ENCODE measurements around the gene MAPKAPK2.

MAPKAPK2 gene

GRCh38 chr1:206725109-206725963 is 40.6 kb downstream of the MAPKAPK2 start:
- no peaks in the 10 kb centered on the region for H3K27me3 ChIP-seq (ENCODE audit: low read depth, low read length)
- H3K4me3 ChIP-seq (ENCODE audit: low read depth in 1 of 2, low read length in 2 of 2): no peak overlapping the region
- H3K36me3 ChIP-seq (ENCODE audit: control insufficient read depth in 1 of 2, insufficient read depth in 2 of 2, low read length in 2 of 2): peaks cover 17% of the 10 kb centered on the region in 2 donors
- H3K4me1 ChIP-seq (ENCODE audit: control insufficient read depth in 1 of 2, insufficient read depth in 2 of 2, low read length in 2 of 2): peaks cover 16 to 60% of the 10 kb centered on the region in 2 donors
- H3K27ac ChIP-seq (ENCODE audit: low read length): no peak overlapping the region
- no peaks in the 10 kb centered on the region for H3K9me3 ChIP-seq (ENCODE audit: control insufficient read depth in 1 of 2, low read length in 2 of 2)

GRCh38 chr1:206727981-206728696 is 43.4 kb downstream of the MAPKAPK2 start:
- no peak overlapping the region for H3K4me3 ChIP-seq (ENCODE audit: low read depth in 1 of 2, low read length in 2 of 2)
- H3K27ac ChIP-seq (ENCODE audit: low read length): no peak overlapping the region
- H3K27me3 ChIP-seq (ENCODE audit: low read depth, low read length): no peaks in the 10 kb centered on the region
- H3K4me1 ChIP-seq (ENCODE audit: control insufficient read depth in 1 of 2, insufficient read depth in 2 of 2, low read length in 2 of 2): peaks cover 10 to 52% of the 10 kb centered on the region in 2 donors
- no peaks in the 10 kb centered on the region for H3K9me3 ChIP-seq (ENCODE audit: control insufficient read depth in 1 of 2, low read length in 2 of 2)
- peaks cover 44 to 45% of the 10 kb centered on the region in 2 donors for H3K36me3 ChIP-seq (ENCODE audit: control insufficient read depth in 1 of 2, insufficient read depth in 2 of 2, low read length in 2 of 2)

- H3K4me3 ChIP-seq (ENCODE audit: low read depth in 1 of 2, low read length in 2 of 2): no peak overlapping the region
- H3K9me3 ChIP-seq (ENCODE audit: control insufficient read depth in 1 of 2, low read length in 2 of 2): no peaks in the 10 kb centered on the region
- peaks cover 46 to 48% of the 10 kb centered on the region in 2 donors for H3K36me3 ChIP-seq (ENCODE audit: control insufficient read depth in 1 of 2, insufficient read depth in 2 of 2, low read length in 2 of 2)
- no peaks in the 10 kb centered on the region for H3K27me3 ChIP-seq (ENCODE audit: low read depth, low read length)
- H3K4me1 ChIP-seq (ENCODE audit: control insufficient read depth in 1 of 2, insufficient read depth in 2 of 2, low read length in 2 of 2): peaks cover 5 to 47% of the 10 kb centered on the region in 2 donors
- H3K27ac ChIP-seq (ENCODE audit: low read length): no peak overlapping the region
Observed at GRCh38 chr1:206728697-206728987, 43.9 kb downstream of the MAPKAPK2 start.

GRCh38 chr1:206729050-206729449 is 44.3 kb downstream of the MAPKAPK2 start:
- no peaks in the 10 kb centered on the region for H3K27me3 ChIP-seq (ENCODE audit: low read depth, low read length)
- peaks cover 1 to 43% of the 10 kb centered on the region in 2 donors for H3K4me1 ChIP-seq (ENCODE audit: control insufficient read depth in 1 of 2, insufficient read depth in 2 of 2, low read length in 2 of 2)
- no peak overlapping the region for H3K4me3 ChIP-seq (ENCODE audit: low read depth in 1 of 2, low read length in 2 of 2)
- no peaks in the 10 kb centered on the region for H3K9me3 ChIP-seq (ENCODE audit: control insufficient read depth in 1 of 2, low read length in 2 of 2)
- no peak overlapping the region for H3K27ac ChIP-seq (ENCODE audit: low read length)
- H3K36me3 ChIP-seq (ENCODE audit: control insufficient read depth in 1 of 2, insufficient read depth in 2 of 2, low read length in 2 of 2): peaks cover 46 to 52% of the 10 kb centered on the region in 2 donors

GRCh38 chr1:206729507-206729906 is 44.8 kb downstream of the MAPKAPK2 start:
- H3K9me3 ChIP-seq (ENCODE audit: control insufficient read depth in 1 of 2, low read length in 2 of 2): no peaks in the 10 kb centered on the region
- no peak overlapping the region for H3K4me3 ChIP-seq (ENCODE audit: low read depth in 1 of 2, low read length in 2 of 2)
- peaks cover 46 to 56% of the 10 kb centered on the region in 2 donors for H3K36me3 ChIP-seq (ENCODE audit: control insufficient read depth in 1 of 2, insufficient read depth in 2 of 2, low read length in 2 of 2)
- no peak overlapping the region for H3K27ac ChIP-seq (ENCODE audit: low read length)
- H3K27me3 ChIP-seq (ENCODE audit: low read depth, low read length): no peaks in the 10 kb centered on the region
- H3K4me1 ChIP-seq (ENCODE audit: control insufficient read depth in 1 of 2, insufficient read depth in 2 of 2, low read length in 2 of 2): peaks cover 0 to 38% of the 10 kb centered on the region in 2 donors

- Histone ChIP-seq H3K36me3 (ENCODE audit: control insufficient read depth in 1 of 2, insufficient read depth in 2 of 2, low read length in 2 of 2) (peaks cover 59 to 67% of the 10 kb centered on the region in 2 donors), H3K4me1 (ENCODE audit: control insufficient read depth in 1 of 2, insufficient read depth in 2 of 2, low read length in 2 of 2) (peaks cover 0 to 13% of the 10 kb centered on the region in 2 donors), H3K9me3 (ENCODE audit: control insufficient read depth in 1 of 2, low read length in 2 of 2) (no peaks in the 10 kb centered on the region), H3K27me3 (ENCODE audit: low read depth, low read length) (no peaks in the 10 kb centered on the region), H3K27ac (ENCODE audit: low read length) (no peak overlapping the region), H3K4me3 (ENCODE audit: low read depth in 1 of 2, low read length in 2 of 2) (no peak overlapping the region)
Observed at GRCh38 chr1:206732508-206732907, 47.8 kb downstream of the MAPKAPK2 start.

GRCh38 chr1:206732992-206733391 is 48.3 kb downstream of the MAPKAPK2 start:
- Histone ChIP-seq H3K4me3 (ENCODE audit: low read depth in 1 of 2, low read length in 2 of 2) (no peak overlapping the region), H3K36me3 (ENCODE audit: control insufficient read depth in 1 of 2, insufficient read depth in 2 of 2, low read length in 2 of 2) (peaks cover 59 to 67% of the 10 kb centered on the region in 2 donors), H3K27ac (ENCODE audit: low read length) (no peak overlapping the region), H3K4me1 (ENCODE audit: control insufficient read depth in 1 of 2, insufficient read depth in 2 of 2, low read length in 2 of 2) (peaks cover 0 to 17% of the 10 kb centered on the region in 2 donors), H3K27me3 (ENCODE audit: low read depth, low read length) (no peaks in the 10 kb centered on the region), H3K9me3 (ENCODE audit: control insufficient read depth in 1 of 2, low read length in 2 of 2) (no peaks in the 10 kb centered on the region)

GRCh38 chr1:206734499-206735142 is 49.9 kb downstream of the MAPKAPK2 start:
- Histone ChIP-seq H3K4me1 (ENCODE audit: control insufficient read depth in 1 of 2, insufficient read depth in 2 of 2, low read length in 2 of 2) (peaks cover 0 to 7% of the 10 kb centered on the region in 2 donors), H3K9me3 (ENCODE audit: control insufficient read depth in 1 of 2, low read length in 2 of 2) (no peaks in the 10 kb centered on the region), H3K27me3 (ENCODE audit: low read depth, low read length) (no peaks in the 10 kb centered on the region), H3K4me3 (ENCODE audit: low read depth in 1 of 2, low read length in 2 of 2) (no peak overlapping the region), H3K36me3 (ENCODE audit: control insufficient read depth in 1 of 2, insufficient read depth in 2 of 2, low read length in 2 of 2) (peaks cover 49 to 57% of the 10 kb centered on the region in 2 donors), H3K27ac (ENCODE audit: low read length) (no peak overlapping the region)

GRCh38 chr1:206735553-206736031 is 50.9 kb downstream of the MAPKAPK2 start:
- Histone ChIP-seq H3K4me1 (ENCODE audit: control insufficient read depth in 1 of 2, insufficient read depth in 2 of 2, low read length in 2 of 2) (peaks cover 0 to 7% of the 10 kb centered on the region in 2 donors), H3K27ac (ENCODE audit: low read length) (no peak overlapping the region), H3K36me3 (ENCODE audit: control insufficient read depth in 1 of 2, insufficient read depth in 2 of 2, low read length in 2 of 2) (peaks cover 40 to 47% of the 10 kb centered on the region in 2 donors)

GRCh38 chr1:206736878-206737728 is 52.4 kb downstream of the MAPKAPK2 start:
- Histone ChIP-seq H3K4me3 (ENCODE audit: low read depth in 1 of 2, low read length in 2 of 2) (no peak overlapping the region), H3K27ac (ENCODE audit: low read length) (no peak overlapping the region), H3K36me3 (ENCODE audit: control insufficient read depth in 1 of 2, insufficient read depth in 2 of 2, low read length in 2 of 2) (peaks cover 25 to 32% of the 10 kb centered on the region in 2 donors), H3K27me3 (ENCODE audit: low read depth, low read length) (no peaks in the 10 kb centered on the region), H3K4me1 (ENCODE audit: control insufficient read depth in 1 of 2, insufficient read depth in 2 of 2, low read length in 2 of 2) (peaks cover 0 to 7% of the 10 kb centered on the region in 2 donors), H3K9me3 (ENCODE audit: control insufficient read depth in 1 of 2, low read length in 2 of 2) (no peaks in the 10 kb centered on the region)

More at GRCh38 chr1:206735553-206736031, 50.9 kb downstream of the MAPKAPK2 start:
- Histone ChIP-seq H3K27me3 (ENCODE audit: low read depth, low read length) (no peaks in the 10 kb centered on the region), H3K4me3 (ENCODE audit: low read depth in 1 of 2, low read length in 2 of 2) (no peak overlapping the region), H3K9me3 (ENCODE audit: control insufficient read depth in 1 of 2, low read length in 2 of 2) (no peaks in the 10 kb centered on the region)

All from muscle layer of duodenum (tissue), 2 donors.